H54 (cell line): ENCODE results near the gene OLIG2.

Source experiments
- DNase-seq: peaks from one replicate; pipeline ENCODE4 v3.0.0; 2011; ENCODE audit warnings: low spot score, mixed read lengths; ENCODE audit not compliant: insufficient read length
- FAIRE-seq: peaks from 3 replicates; lab custom pipeline; 2011; peaks lifted over from hg19 to GRCh38; lab: Jason Lieb, UNC
- POLR2A ChIP-seq: IDR thresholded peaks from 2 replicates; pipeline ENCODE4 v1.6.1; 2011; ENCODE audit warnings: low read depth, mild to moderate bottlenecking, low read length

Gene OLIG2

GRCh38 chr21:33025489-33026442, at the start of gene OLIG2:
TSS of gene OLIG2 (plus strand) at chr21:33025935. CDS start at chr21:33026863, 928 bp downstream.
- FAIRE-seq (no peak), DNase-seq (peak; percentile 95)
- no peak for TF ChIP-seq POLR2A

GRCh38 chr21:32976791-32977190, 48.9 kb upstream of the OLIG2 start:
- no peak for FAIRE-seq
- TF ChIP-seq POLR2A, result no peak
- no peak for DNase-seq

GRCh38 chr21:32977216-32977615, 48.5 kb upstream of the OLIG2 start:
- FAIRE-seq (no peak), DNase-seq (no peak)
- TF ChIP-seq POLR2A, result no peak

GRCh38 chr21:32978331-32979270, 47.1 kb upstream of the OLIG2 start:
- no peak for DNase-seq
- TF ChIP-seq POLR2A, result no peak
- no peak for FAIRE-seq

GRCh38 chr21:32979598-32980268, 46.0 kb upstream of the OLIG2 start:
- TF ChIP-seq POLR2A, result no peak
- no peak for DNase-seq
- FAIRE-seq, result no peak

- no peak for FAIRE-seq
- no peak for DNase-seq
- TF ChIP-seq POLR2A, result no peak
Measured at GRCh38 chr21:32981096-32981495, 44.6 kb upstream of the OLIG2 start.

GRCh38 chr21:32990666-32991065, 35.1 kb upstream of the OLIG2 start:
- FAIRE-seq (no peak), DNase-seq (no peak)
- TF ChIP-seq POLR2A, result no peak

- FAIRE-seq (no peak), DNase-seq (no peak)
- no peak for TF ChIP-seq POLR2A
Measured at GRCh38 chr21:32991361-32991760, 34.4 kb upstream of the OLIG2 start.

- FAIRE-seq, result no peak
Measured at GRCh38 chr21:32993894-32994293, 31.8 kb upstream of the OLIG2 start.

GRCh38 chr21:32994305-32994704, 31.4 kb upstream of the OLIG2 start:
- no peak for FAIRE-seq
- TF ChIP-seq POLR2A, result no peak
- no peak for DNase-seq

More at GRCh38 chr21:32993894-32994293, 31.8 kb upstream of the OLIG2 start:
- TF ChIP-seq POLR2A, result no peak
- no peak for DNase-seq

GRCh38 chr21:33007747-33008146, 18.0 kb upstream of the OLIG2 start:
- FAIRE-seq, result no peak
- TF ChIP-seq POLR2A, result no peak
- DNase-seq, result no peak

GRCh38 chr21:33008333-33009051, 17.2 kb upstream of the OLIG2 start:
- FAIRE-seq (no peak), DNase-seq (no peak)
- TF ChIP-seq POLR2A, result no peak

GRCh38 chr21:33010931-33011330, 14.8 kb upstream of the OLIG2 start:
- no peak for TF ChIP-seq POLR2A
- DNase-seq (no peak), FAIRE-seq (no peak)
